Stimulated activated CD4-positive, alpha-beta T cell treated with anti-CD3 and anti-CD28 coated beads, Interleukin-1b, Interleukin-23, amount 100 ng/mL, for 24 hours (primary cell): Measurements from ENCODE around the gene CHEK2.
"Not testable (repeated sequence)": the region's sequence is repeated elsewhere in the genome, so short reads cannot be mapped to it uniquely, and the experiment has no call there.

Source experiments
- DNase-seq, 4 experiments: peaks; one replicate each; pipeline ENCODE4 v3.0.0-alpha.2; 2020; ENCODE audit warnings: low read depth in 4 of 4, low spot score in 1 of 4

CHEK2 gene

GRCh38 chr22:28742562-28742962 is 942 bp upstream of the CHEK2 start:
- DNase-seq: no peak

GRCh38 chr22:28741200-28741784 is 328 bp downstream of the CHEK2 start:
- DNase-seq: no peak

- not testable (repeated sequence) for DNase-seq
These were observed 2.7 kb downstream of the CHEK2 start for GRCh38 chr22:28738876-28739275.

DNA sequence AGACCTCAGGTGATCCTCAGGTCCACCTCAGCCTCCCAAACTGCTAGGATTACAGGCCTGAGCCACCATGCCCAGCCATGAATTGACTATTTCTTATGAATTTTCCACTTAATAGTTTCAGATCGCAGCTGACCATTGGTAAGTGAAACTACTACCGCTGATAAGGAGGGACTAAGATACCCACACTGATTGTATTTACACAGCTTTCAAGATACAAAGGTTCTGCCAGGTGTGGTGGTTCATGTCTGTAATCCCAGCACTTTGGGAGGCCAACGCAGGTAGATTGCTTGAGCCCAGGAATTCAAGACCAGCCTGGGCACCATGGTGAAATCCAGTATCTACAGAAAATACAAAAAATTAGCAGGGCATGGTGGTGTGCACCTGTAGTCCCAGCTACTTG is 3.9 kb downstream of the CHEK2 start:
- DNase-seq: no peak

DNA sequence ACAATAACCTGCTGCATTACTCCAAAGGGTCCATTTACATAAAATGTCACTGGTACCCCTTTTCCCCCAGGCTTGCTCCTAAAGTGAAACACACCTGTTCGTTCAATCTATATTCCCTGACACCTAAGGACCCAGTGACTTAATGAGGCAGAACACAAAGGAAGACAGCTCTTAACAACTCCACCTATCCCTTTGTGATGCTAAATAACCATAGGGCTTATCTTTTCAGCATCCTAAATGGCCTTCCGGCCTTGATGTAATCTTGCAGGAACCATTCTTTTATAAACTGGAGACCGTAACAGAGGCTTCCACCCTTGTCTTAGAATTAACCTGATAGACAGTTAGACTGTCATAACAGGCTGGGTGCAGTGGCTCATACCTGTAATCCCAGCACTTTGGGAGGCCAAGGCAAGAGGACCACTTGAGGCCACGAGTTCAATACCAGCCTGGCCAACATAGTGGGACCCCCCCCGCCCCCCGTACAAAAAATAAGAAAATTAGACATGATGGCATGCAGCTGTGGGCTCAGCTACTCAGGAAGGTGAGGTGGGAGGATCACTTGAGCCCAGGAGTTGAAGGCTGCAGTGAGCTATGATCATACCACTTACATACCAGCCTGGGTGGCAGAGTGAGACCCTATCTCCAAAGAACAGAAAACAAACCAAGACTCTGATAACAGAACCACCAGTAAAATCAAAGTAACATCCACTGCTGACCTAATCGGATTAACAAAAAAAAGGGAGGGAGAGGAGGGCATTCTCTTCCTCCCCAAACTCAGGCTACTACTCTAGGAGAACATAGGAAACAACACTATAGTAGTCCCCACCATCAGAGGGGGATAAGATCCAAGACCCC is 5.1 kb downstream of the CHEK2 start:
- no peak for DNase-seq

- DNase-seq: no peak
These were observed 7.2 kb downstream of the CHEK2 start for GRCh38 chr22:28734393-28734792.

- DNase-seq: no peak
These were observed 11.4 kb downstream of the CHEK2 start for GRCh38 chr22:28730179-28730578.

DNA sequence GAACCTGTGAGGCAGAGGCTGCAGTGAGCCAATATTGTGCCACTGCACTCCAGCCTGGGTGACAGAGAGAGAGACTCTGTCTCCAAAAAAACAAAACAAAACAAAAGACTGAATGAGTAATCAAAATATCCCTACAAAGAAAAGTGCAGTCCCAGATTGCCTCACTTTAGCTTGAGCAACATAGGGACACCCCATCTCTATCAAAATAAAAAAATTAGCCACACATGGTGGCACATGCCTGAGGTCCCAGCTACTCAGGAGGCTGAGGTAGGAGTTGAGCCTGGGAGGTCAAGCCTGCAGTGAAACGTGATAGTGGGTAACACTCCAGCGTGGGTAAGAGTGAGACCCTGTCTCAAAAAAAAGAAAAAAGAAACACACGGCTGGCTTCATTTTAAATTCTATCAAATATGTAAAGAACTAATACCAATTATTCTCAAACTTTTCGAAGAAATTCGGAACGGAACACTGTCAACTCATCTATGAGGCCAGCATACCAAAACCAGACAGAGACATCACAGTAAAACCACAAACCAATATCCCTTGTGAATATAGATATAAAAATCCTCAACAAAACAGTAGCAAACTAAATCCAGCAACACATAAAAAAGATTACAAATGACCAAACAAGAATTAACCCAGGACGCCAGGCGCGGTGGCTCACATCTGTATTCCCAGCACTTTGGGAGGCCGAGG is 12.9 kb downstream of the CHEK2 start:
- DNase-seq: no peak

DNA sequence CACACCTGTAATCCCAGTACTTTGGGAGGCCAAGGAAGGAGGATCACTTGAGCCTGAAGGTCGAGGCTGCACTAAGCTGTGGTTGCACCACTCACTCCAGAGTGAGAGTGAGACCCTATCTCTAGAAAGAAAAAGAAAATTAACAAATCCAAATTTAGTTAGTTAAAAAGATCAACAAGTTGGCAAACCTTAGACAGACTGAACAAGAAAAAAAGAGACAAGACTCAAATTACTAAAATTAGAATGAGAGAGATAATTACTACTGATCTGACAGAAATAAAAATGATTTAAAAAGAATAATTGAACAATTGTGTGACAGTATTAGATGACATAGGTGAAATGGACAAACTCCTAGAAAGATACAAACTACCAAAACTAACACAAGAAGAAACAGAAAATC is 13.6 kb downstream of the CHEK2 start:
- DNase-seq: no peak

DNA sequence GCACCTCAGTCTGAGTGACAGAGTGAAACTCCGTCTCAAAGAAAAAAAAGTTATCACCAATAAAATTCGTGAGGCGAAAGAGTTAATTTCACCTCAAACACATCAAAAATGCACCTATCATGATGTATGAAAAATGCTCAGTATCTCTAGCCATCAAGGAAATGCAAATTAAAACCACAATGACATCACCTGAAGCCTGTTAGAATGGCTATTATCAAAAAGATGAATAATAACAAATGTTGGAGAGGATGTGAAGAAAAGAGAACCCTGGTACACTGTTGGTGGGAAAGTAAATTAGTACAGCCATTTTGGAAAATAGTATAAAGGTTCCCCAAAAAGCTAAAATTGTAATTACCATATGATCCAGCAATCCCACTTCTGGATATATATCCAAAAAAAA is 23.6 kb downstream of the CHEK2 start:
- no peak for DNase-seq

DNA sequence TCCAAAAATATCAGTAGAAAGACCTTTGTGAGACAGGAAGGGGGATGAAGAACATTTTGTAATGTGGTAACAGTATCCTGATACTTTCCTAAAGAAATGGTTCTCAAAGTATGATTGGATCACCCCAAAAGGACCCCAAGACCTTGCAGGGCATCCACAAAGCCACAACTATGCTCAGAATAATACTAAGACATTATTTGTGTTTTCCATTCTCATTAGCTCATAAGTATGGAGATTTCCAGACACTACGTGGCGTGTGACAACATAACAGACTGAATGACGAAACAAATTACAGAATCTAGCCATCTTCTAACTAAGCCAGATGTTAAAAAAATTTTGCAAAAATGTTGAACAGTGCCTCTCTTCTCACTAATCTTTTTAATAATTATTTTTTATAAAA is 24.9 kb downstream of the CHEK2 start:
- DNase-seq: no peak

DNA sequence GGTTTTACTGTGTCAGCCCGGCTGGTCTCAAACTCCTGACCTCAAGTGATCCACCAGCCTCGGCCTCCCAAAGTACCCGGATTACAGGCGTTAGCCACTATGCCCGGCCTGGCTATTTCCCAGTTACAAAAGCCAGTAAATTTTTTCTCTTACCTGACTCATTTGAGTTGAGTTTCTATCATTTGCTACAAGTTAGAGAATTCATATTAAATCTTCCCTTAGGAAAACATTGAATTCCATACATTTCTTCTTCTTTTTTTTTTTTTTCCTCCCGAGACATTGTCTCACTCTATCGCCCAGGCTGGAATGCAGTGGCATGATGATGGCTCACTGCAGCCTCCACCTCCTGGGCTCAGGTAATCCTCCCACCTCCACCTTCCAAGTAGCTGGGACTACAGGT is 26.0 kb downstream of the CHEK2 start:
- no peak for DNase-seq

GRCh38 chr22:28714043-28714628 is 27.5 kb downstream of the CHEK2 start:
- DNase-seq: no peak

DNA sequence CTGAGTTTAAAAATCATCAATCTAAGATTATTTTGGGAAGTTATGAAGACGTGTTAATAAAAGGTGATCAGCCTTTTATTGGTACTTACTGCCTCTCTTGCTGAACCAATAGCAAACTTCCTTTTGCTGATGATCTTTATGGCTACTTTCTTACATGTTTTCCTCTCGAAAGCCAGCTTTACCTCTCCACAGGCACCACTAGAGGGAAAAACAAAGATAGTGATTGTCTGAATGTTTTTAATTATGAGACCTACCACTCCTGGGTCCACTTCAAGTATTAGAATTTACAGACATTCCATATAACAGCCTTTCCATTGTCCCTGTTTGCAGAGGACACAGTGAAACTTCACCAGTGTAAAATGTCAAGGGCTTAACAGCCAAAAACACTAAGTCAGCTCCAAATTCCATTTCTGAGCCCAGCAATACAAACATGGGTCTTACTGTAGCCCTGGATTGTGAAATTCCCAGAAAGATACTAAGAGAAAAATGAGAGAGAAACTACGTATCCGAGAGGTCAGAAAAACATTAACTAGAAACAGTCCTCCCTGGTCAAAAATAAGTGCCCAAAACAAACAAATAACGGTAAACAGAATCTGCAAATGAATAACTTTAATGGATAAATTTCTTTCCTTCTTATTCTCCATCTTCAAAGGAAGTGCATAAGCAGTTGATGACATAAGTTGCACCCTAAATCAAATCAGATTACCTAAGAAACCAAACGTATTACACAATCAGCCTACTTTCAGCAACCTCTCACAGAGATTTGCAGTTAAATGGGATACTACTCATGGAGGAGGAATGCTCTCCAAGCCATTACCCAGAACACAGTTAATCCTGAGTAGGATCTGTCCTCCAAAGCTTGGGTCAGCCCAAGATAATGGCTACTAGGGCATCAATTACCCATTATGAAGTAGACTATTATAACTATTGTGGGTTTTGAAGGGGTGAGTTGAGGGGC is 29.5 kb downstream of the CHEK2 start:
- DNase-seq: no peak

- DNase-seq: no peak
These were observed 30.3 kb downstream of the CHEK2 start for GRCh38 chr22:28711341-28711740.

DNA sequence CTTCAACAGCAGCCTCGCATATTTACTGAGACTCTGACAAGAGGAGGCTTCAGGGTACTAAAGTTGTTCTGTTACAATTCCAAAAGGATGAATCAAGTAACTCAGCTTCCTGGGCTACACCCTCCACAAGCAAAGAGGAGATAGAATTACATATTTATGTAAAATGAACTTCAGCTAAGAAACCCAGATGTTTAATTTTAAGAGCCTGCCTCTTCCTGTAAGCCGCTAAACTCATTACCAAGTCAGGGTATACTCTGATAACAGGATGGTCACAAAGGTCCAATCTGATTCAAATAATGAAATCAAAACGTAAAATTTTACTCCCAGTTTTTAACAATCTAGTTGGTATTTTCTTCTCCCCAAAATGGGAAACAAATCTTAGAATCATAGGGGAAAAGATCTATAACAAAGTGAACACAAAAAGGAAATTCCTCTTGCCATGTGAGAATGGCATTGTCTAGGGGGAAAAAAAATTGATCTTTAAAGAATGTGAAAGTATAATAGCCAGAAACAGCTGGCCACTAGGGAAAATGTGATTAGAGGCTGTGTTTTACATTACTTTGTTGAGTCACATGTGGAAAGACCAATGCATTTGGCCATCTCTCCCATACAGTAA is 30.9 kb downstream of the CHEK2 start:
- DNase-seq: no peak

DNA sequence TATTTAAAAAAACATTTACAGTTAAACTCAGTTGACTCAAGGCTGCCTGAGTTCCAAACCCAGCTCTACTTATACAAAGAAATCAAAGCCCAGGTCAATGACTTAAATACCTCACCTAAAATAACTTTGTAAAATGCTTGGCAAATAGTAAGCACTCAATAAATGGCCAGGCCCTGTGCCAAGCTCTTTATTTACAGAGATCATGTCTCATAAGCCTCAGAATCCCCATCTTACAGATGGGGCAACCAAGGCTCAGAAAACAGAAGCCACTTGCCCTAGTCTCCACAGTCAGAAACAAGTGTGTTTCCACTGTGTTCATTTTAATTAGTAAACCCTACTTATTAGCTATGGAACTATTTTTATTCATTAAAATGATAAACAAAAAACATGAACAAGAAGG is 31.5 kb downstream of the CHEK2 start:
- no peak for DNase-seq

GRCh38 chr22:28706845-28707244 is 34.8 kb downstream of the CHEK2 start:
- DNase-seq: no peak

DNA sequence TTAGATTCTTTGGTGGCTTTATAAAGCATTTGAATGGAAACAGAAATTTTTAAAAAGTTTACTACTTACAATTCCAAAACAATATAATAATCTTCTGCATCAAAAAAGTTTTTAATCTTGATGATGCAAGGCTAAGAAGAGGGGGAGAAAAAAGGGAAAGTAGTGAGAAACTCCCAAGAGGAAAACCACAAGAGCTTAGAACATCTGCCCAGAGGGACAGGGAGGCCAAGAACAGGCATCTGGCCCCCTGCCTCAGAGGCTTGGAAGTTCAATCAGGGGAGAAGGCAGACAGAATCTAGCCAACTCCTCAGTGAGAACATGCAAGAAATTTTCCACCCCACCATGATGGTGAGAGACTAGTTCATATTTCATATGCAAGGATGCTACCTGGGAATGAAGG is 38.2 kb downstream of the CHEK2 start:
- no peak for DNase-seq

DNA sequence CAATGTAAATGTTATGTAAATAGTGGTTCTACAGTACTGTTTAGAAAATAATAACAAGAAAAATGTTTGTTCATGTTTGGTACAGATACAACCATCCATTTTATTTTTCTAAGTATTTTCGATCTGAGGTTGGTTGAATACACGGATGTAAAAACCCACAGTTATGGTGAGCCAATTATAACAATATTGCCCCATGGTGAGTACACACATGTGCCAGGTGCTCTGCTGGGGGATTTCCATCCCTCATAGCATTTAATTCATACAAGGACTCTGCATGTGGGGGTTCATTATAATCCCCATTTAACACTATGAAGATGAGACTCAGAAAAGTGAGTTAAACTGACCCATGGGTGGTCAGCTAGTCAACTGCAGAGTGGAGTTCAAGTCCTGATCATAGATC is 38.7 kb downstream of the CHEK2 start:
- no peak for DNase-seq
